OCI-LY3 (cell line): Measurements from ENCODE around the gene SPOCK1.

Experiments
- H2AFZ ChIP-seq: fragments of 200-600, 300-600 bp; shearing (Covaris generic); 2 replicates; pipeline ENCODE4 v1.6.0; 2014; ENCODE audit warnings: antibody characterized with exemption, low read depth, low read length
- H3K27ac ChIP-seq: fragments of 200-600, 300-600 bp; sonication (generic); 2 replicates; pipeline ENCODE4 v1.5.1; 2014; ENCODE audit warnings: mild to moderate bottlenecking, low read length, moderate library complexity, mixed read lengths
- H3K27me3 ChIP-seq: fragments of 200-600, 300-600 bp; sonication (generic); 2 replicates; pipeline ENCODE4 v1.6.1; 2014; ENCODE audit warnings: low read depth, low read length, mixed read lengths
- H3K36me3 ChIP-seq: fragments of 200-600, 300-600 bp; sonication (generic); replicated peaks from 2 replicates; pipeline ENCODE3; 2014; ENCODE audit warnings: low read depth, low read length, mixed read lengths
- H3K4me1 ChIP-seq: fragments of 300-600, 200-600 bp; sonication (generic); 2 replicates; pipeline ENCODE4 v1.6.1; 2014; ENCODE audit warnings: low read length, mixed read lengths
- H3K4me2 ChIP-seq: fragments of 200-600, 300-600 bp; sonication (generic); 2 replicates; pipeline ENCODE4 v1.6.1; 2014; ENCODE audit warnings: low read length, mixed read lengths
- H3K4me3 ChIP-seq: fragments of 300-600, 200-600 bp; sonication (generic); 2 replicates; pipeline ENCODE4 v1.5.1; 2014; ENCODE audit warnings: antibody characterized with exemption, mild to moderate bottlenecking, low read length, moderate library complexity
- H3K79me2 ChIP-seq: fragments of 300-600, 200-600 bp; shearing (Covaris generic); 2 replicates; pipeline ENCODE4 v1.6.1; 2014; ENCODE audit warnings: mild to moderate bottlenecking, low read length, mixed read lengths
- H3K9ac ChIP-seq: fragments of 300-600, 200-600 bp; shearing (Covaris generic); 2 replicates; pipeline ENCODE4 v1.6.0; 2014; ENCODE audit warnings: mild to moderate bottlenecking, low read length, moderate library complexity
- H3K9me3 ChIP-seq: fragments of 200-600, 300-600 bp; shearing (Covaris generic); 2 replicates; pipeline ENCODE4 v1.6.1; 2014; ENCODE audit warnings: low read length, mixed read lengths; ENCODE audit not compliant: insufficient read depth
- H4K20me1 ChIP-seq: fragments of 200-600, 300-600 bp; sonication (generic); 2 replicates; pipeline ENCODE4 v1.6.1; 2016; ENCODE audit warnings: low read length, mixed read lengths; ENCODE audit not compliant: insufficient read depth
- EZH2phosphoT487 ChIP-seq: fragments of 200-600 bp; shearing (Covaris generic); IDR thresholded peaks from 2 replicates; pipeline ENCODE4 v1.6.1; 2018; ENCODE audit warnings: antibody characterized with exemption, mixed run types, low read depth
- TF ChIP-seq, protein P1 (sequence below): fragments of 200-600, 300-600 bp; sonication (generic); IDR thresholded peaks from 2 replicates; pipeline ENCODE4 v1.5.1; 2014; ENCODE audit warnings: antibody characterized with exemption, low read length, low read depth

The SPOCK1 gene

DNA sequence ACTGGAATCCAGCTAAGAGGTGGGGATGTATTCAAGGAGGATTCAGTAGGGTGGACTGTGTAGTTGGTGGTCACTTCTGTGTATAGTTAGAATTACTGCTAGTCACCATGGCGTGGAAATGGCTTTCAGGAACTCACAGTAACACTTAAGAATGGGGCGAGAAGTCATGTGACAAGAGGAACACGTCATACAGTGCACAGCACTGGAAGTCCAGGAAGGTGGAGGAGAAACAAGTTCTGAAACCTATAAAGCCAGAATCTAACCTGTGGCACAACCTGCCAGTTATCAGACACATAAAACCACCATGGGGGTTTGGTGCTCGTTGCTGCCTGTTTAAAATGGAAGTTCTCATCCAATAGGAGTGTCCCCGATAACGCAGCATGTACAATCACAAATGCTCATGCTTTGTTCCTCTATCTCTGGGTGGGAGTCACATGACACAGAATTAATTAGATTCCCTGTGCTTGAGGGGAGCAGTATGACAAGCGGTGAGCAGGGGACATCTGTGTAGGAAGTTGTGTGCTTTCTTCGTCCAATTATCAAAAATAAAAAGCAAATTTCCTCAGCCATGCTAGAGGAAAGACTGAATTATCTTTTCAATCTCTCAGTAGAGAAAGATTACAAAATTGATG, 193.0 kb downstream of the SPOCK1 start:
- no peaks in the 10 kb centered on the region for H3K4me1 ChIP-seq

DNA sequence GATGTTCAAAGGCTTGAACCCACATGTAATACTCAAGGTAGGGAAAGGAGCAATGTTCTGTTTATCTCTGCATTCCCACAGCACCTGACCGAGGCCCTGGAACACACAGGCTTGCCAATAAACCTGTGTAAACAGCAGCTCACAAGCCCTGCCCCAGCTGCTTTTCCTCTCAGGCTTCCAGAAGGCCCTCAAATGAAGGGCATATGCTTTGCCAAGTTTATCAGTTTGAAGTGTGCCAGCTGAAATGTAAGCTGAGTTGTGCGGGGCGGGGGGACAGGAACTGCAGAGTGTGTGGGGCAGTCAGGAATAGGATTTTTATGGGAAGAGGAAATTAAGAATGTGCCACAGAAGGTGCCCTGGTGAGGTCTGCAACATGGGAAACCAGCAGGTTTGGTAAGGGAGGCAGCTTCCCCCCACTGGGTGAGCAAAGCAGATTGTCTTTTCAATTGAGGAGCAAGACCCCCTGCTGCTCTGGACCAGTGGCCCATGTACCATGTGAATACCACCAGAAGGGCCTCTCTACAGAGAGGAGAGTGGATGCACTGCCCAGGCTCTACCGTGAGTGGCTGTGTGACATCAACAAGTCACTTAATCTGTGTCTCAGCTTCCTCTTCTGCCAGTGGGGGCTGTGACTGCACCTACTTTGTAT, 194.8 kb downstream of the SPOCK1 start:
- no peaks in the 10 kb centered on the region for H3K36me3 ChIP-seq
- H3K9ac ChIP-seq, result no peak overlapping the region
- H3K9me3 ChIP-seq, result no peaks in the 10 kb centered on the region
- H3K79me2 ChIP-seq, result no peaks in the 10 kb centered on the region
- H2AFZ ChIP-seq, result no peak overlapping the region
- H3K27me3 ChIP-seq, result no peaks in the 10 kb centered on the region
- no peak overlapping the region for H3K4me3 ChIP-seq
- H3K27ac ChIP-seq, result no peak overlapping the region
- TF ChIP-seq, protein P1, sequence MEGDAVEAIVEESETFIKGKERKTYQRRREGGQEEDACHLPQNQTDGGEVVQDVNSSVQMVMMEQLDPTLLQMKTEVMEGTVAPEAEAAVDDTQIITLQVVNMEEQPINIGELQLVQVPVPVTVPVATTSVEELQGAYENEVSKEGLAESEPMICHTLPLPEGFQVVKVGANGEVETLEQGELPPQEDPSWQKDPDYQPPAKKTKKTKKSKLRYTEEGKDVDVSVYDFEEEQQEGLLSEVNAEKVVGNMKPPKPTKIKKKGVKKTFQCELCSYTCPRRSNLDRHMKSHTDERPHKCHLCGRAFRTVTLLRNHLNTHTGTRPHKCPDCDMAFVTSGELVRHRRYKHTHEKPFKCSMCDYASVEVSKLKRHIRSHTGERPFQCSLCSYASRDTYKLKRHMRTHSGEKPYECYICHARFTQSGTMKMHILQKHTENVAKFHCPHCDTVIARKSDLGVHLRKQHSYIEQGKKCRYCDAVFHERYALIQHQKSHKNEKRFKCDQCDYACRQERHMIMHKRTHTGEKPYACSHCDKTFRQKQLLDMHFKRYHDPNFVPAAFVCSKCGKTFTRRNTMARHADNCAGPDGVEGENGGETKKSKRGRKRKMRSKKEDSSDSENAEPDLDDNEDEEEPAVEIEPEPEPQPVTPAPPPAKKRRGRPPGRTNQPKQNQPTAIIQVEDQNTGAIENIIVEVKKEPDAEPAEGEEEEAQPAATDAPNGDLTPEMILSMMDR, result no peak
- TF ChIP-seq EZH2phosphoT487, result no peak
- no peaks in the 10 kb centered on the region for H3K4me1 ChIP-seq
- no peaks in the 10 kb centered on the region for H4K20me1 ChIP-seq
- no peak overlapping the region for H3K4me2 ChIP-seq

More for the DNA sequence above, 193.0 kb downstream of the SPOCK1 start:
- TF ChIP-seq, protein P1, result no peak
- no peak for TF ChIP-seq EZH2phosphoT487
- no peak overlapping the region for H3K4me2 ChIP-seq
- no peaks in the 10 kb centered on the region for H3K36me3 ChIP-seq
- H3K9me3 ChIP-seq, result no peaks in the 10 kb centered on the region
- H4K20me1 ChIP-seq, result no peaks in the 10 kb centered on the region
- no peaks in the 10 kb centered on the region for H3K27me3 ChIP-seq
- no peak overlapping the region for H2AFZ ChIP-seq
- no peak overlapping the region for H3K27ac ChIP-seq
- no peak overlapping the region for H3K4me3 ChIP-seq
- H3K79me2 ChIP-seq, result no peaks in the 10 kb centered on the region
- no peak overlapping the region for H3K9ac ChIP-seq

DNA sequence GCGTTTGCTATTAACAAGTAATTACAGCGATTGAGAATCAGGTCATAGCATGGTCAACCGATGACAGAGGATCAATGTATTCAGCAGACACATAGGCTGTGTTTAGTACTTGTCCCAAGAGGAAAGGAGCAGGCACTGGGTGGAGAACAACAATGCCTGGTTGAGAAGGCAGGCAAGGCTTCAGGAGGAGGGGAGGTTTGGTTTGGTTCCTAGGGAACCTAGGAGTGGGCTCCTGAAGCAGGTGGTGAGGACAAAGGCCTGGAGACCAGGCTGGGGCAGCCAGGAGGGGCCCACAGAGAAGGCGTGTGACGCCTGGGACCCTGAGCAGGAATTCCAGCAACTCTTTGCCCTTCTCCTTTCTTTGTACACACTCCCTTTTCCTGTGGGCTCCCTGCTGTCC, 195.6 kb downstream of the SPOCK1 start:
- H3K4me2 ChIP-seq, result no peak overlapping the region
- no peaks in the 10 kb centered on the region for H3K27me3 ChIP-seq
- TF ChIP-seq EZH2phosphoT487, result no peak
- TF ChIP-seq, protein P1, result no peak
- no peaks in the 10 kb centered on the region for H3K36me3 ChIP-seq
- H3K27ac ChIP-seq, result no peak overlapping the region
- H3K9me3 ChIP-seq, result no peaks in the 10 kb centered on the region
- H3K79me2 ChIP-seq, result no peaks in the 10 kb centered on the region
- H3K4me1 ChIP-seq, result no peaks in the 10 kb centered on the region
- no peak overlapping the region for H3K9ac ChIP-seq
- H3K4me3 ChIP-seq, result no peak overlapping the region
- no peaks in the 10 kb centered on the region for H4K20me1 ChIP-seq
- H2AFZ ChIP-seq, result no peak overlapping the region

DNA sequence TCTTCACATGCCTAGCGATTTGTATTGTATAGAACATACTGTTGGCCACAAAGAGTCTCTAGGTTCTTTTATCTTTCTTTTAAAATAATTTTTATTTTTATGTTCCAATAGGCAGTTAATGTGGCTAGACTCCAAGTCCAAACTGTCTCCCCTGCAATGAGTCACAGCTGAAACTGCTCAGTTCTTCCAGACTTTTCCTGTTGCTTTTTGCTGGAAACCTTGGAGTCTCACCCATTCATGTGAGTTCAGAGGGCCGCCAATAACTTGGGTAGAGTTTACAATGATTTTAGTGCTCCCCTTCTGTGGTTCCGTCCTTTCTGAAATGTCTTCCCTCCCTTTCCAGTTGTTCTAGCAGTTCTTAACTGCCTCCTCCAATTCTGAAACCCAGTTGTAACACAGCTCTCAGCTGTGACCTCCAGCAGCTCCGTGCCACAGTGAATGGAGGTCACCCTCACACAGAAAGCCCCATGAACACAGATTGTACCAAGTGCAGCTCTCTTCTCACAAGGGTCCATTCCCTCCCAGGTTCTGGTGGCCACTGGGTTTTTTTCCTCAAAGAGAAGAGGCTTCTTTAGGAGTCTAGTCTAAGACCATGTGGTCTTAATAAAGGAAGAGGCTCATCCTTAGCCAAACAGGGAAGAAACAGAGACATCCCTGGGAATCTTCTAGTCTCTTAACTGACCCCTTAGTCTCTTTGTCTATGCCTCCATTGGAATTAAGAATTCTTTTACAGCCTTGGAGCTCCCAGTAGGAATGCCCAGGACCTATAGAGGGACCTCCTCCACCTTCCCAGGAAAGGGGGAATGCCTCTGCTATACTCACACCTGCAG, 198.5 kb downstream of the SPOCK1 start:
- Histone ChIP-seq H3K9me3 (no peaks in the 10 kb centered on the region), H3K4me1 (no peaks in the 10 kb centered on the region), H3K9ac (no peak overlapping the region), H3K27me3 (no peaks in the 10 kb centered on the region), H4K20me1 (no peaks in the 10 kb centered on the region), H3K27ac (no peak overlapping the region), H3K79me2 (no peaks in the 10 kb centered on the region), H3K4me2 (no peak overlapping the region), H3K36me3 (no peaks in the 10 kb centered on the region), H2AFZ (no peak overlapping the region), H3K4me3 (no peak overlapping the region)
- TF ChIP-seq, protein P1, result no peak
- TF ChIP-seq EZH2phosphoT487, result no peak
